Measurements from ENCODE around the gene ETFB.
A peak's percentile ranks its signal among the peaks of the same experiment; 100 is the strongest.

Gene ETFB

DNA sequence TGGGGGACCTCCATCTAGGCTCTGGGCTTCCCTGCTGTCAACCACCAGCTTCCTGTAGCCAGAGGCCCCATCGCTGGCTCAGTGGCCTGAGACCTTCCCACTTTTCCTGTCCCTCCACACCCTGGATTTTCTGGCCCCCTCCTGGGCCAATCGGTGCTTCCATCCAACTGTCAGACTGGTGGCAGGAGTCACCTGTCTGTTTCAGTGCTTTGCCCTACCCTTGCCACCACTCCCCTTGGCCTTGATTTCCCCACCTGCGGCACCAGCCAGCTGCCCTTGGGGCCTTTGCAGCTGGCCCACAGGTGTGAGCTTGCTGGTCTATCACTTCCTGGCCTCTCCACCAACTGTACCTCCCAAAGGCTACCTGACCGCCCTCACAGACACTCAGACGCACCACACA is 36.8 kb downstream of the ETFB start:
- DNase-seq (ENCODE audit: extremely low read depth in 1 of 2, low read depth in 1 of 2): no peak

- peak in 1 of 2 donors; percentile 45 for DNase-seq (ENCODE audit: extremely low read depth in 1 of 2, low read depth in 1 of 2)
These were observed 38.9 kb downstream of the ETFB start for GRCh38 chr19:51327066-51328001.

DNA sequence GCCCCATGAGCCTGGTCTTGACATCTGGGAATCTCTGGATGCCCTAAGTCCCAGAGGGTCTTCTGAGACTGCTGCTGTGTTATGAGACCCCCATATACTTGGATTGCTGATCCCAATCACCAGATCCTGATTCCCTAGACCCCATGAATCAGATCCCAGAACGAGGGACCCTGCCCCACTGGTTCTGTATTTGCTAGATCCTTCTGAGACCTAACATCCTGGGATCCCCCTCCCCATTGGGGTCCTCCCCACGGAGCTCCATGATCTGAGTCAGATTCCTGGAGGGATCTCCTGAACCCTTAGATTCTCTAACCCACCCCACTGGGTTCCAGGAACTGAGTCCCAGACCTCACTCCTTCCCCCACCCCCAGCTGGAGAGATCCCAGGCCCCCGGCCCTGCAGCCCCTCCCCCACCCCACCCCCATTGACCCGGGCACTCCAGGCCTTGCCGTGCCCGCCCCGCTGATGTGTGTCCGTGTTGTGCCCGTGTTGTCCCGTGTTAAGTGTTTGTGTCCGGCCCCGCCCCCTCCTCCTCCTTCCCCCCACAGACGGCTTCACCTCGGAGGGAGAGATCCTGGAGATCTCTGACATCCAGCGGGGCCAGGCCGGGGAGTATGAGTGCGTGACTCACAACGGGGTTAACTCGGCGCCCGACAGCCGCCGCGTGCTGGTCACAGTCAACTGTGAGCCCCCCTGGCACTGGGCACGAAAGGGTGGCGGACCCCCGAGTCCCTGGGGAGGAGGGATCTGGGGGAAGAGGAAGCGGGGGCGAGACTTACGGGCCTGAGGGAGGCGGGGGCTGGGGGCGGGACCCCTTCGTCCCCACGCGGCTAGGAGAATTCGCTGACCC is 39.7 kb downstream of the ETFB start:
- no peak for DNase-seq (ENCODE audit: extremely low read depth in 1 of 2, low read depth in 1 of 2)

DNA sequence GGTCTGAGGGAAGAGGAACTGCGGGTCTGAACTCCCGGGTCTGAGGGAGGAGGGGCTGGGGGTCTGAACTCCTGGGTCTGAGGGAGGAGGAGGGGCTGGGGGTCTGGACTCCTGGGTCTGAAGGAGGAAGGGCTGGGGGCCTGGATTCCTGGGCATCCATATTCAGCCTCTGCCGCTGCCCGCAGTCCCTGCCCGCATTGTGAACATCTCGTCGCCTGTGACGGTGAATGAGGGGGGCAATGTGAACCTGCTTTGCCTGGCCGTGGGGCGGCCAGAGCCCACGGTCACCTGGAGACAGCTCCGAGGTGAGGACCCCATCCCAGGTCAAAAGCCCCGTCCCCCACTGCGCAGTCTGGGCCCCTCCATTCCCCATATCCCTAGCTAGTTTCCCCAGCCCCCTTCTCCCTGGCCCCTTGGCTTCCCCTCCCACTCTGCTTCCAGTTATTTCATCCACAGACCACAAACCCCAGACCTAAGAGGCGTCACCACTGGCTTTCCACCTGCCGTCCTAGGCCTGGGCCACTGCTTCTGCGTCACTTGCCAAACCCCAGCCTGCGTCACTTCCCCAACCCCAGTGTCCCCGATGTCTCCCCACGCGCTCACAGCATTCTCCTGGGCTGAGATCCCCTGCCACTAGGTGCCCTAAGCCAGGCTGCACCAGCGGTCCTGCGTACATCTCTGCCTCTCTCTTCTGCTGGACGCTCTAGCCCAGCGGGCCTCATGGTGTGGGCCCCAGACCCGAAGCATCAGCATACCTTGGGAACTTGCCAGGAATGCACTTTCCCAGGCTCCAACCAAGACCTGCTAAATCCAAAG is 40.8 kb downstream of the ETFB start:
- peak in 1 of 2 donors; percentile 34 for DNase-seq (ENCODE audit: extremely low read depth in 1 of 2, low read depth in 1 of 2)

DNA sequence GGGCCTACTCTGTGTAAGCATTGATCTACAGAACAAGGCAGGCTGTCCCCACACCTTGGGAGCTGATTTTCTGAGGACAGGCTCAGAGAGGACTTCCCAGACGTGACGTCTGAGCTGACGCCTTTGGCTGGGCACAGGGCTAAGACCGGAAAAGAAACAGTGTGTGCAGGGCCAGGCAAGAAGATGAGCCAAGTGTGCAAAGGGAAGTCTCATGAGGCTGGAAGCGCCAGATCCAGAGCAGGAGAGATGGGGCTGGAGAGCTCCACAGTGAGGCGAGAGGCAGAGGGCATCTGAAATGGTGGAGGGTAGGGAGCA is 42.1 kb downstream of the ETFB start:
- no peak for DNase-seq (ENCODE audit: extremely low read depth in 1 of 2, low read depth in 1 of 2)

- DNase-seq (ENCODE audit: extremely low read depth in 1 of 2, low read depth in 1 of 2): no peak
These were observed 42.6 kb downstream of the ETFB start for GRCh38 chr19:51323481-51324166.

GRCh38 chr19:51321799-51322198 is 44.4 kb downstream of the ETFB start:
- DNase-seq (ENCODE audit: extremely low read depth in 1 of 2, low read depth in 1 of 2): no peak

- no peak for DNase-seq (ENCODE audit: extremely low read depth in 1 of 2, low read depth in 1 of 2)
These were observed 45.9 kb downstream of the ETFB start for GRCh38 chr19:51320280-51320657.

DNA sequence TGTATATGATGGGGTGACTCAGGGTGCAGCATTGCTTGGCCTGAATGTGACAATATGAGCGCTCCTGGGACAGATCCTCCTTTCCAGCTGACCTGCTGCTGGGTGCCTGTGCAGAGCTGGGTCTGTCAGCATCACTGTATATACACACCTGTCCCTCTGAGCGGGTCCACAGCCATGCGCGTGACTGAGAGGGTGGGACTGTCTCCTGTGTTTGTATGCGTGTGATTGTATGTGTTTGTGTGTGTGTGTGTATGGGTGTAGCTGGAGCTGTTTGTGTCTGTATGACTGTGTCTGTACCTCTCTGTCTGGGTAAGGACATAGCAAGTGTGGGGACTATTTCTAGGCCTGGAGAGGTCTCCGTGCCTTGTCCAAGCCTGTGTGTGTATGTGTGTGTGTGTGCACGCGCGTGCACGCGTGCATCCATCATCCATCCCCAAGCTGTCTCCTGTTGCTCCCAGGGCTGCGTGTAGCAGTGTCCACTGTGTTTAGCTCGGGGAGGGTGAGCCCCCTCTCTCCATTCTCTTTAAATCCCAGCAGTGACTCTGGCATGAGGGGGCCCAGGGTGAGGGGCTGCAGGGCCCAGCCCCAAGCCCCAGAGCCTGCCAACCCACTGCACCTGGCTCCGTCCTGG is 46.4 kb downstream of the ETFB start:
- no peak for DNase-seq (ENCODE audit: extremely low read depth in 1 of 2, low read depth in 1 of 2)

DNA sequence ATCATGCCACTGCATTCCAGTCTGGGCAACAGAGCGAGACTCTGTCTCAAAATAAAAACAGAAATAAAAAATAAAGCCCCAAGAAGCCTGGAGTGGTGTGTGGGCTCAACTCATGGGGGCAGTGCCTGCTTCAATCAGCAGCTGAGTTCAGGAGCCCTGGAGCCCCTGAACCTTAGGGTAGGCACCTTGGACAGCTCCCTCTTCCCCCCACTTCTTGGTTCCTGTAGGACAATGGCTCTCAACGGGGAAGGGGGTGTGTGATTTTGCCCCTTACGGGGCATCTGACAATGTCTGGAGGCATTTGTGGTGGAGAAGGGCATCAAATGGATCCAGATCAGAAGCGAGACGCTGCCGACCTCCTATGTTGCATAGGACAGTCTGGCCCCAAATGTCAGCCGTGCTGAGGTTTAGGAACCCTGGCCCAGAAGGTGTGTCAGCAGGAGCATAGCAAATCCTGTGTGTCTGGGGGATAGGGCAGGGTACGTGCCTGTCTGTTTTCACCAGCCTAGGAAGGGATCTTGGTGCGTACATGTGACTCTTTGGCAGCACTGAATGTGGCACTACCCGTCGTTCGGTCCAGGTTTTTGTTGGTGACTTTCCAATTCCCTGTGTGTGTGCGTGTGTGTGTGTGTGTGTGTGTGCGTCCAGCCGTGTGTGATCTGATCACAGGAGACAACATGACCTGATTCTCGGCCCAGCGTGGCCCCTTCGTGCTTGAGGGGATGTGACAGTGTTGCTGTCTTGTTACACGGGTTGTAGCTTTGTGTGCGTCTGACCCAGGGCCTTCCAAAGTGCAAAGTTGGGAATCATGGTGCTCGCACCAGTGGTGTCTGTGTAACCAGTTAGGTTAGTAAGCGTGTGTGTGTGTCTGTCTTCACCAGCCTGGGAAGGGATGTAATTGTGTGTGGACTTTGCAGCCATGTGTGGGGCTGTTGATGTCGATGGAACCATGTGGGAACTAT is 47.2 kb downstream of the ETFB start:
- DNase-seq (ENCODE audit: extremely low read depth in 1 of 2, low read depth in 1 of 2): no peak

- DNase-seq (ENCODE audit: extremely low read depth in 1 of 2, low read depth in 1 of 2): no peak
These were observed 48.2 kb downstream of the ETFB start for GRCh38 chr19:51317968-51318367.

- DNase-seq (ENCODE audit: extremely low read depth in 1 of 2, low read depth in 1 of 2): no peak
These were observed 48.8 kb downstream of the ETFB start for GRCh38 chr19:51317376-51317775.

GRCh38 chr19:51316688-51317087 is 49.5 kb downstream of the ETFB start:
- DNase-seq (ENCODE audit: extremely low read depth in 1 of 2, low read depth in 1 of 2): no peak

DNA sequence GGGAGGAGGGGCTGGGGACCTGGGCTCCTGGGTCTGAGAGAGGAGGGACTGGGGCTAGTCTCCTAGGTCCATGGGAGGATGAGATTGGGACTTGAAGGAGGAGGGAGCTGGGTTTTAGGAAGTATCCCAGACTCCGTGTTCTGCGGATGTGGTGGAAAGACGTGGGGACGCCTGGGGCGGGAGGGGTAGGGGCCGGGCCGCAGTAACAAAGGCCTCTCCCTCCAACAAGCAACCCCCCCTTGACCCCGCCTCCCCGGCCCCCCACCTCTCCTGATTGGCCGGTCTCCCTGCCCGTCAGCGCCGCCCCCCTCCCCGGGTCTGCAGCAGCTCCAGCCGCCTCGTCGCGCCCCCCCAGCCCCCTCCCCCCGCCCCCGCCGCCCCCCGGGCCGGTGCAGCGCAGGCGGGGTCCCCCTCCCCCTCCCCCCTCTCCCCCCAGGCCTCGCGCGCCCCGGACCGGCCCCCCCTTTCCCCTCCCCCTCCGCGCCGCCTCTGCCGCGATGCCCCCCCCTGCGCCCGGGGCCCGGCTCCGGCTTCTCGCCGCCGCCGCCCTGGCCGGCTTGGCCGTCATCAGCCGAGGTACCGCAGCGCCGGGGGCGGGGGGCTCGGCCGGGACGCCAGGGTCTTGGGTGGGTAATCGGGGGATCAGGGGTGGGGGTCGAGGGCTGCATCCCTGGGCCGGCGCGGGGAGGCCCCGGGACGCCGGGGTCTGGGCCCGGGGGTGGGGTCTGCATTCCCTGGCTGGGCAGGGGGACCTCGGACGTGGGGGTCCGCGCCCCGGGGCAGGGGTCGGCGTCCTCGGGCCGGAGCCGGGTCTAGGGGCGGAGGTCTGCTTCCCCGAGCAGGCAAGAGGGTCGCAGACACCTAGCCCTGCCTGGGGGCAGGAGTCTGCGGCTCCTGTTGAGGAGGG is 54.6 kb downstream of the ETFB start, which contains the start of gene IGLON5:
Gene IGLON5, plus strand, starts transcription at position 294 of the 907 bp plus-strand sequence. Its CDS starts 204 bp downstream, at position 498.
- DNase-seq (ENCODE audit: extremely low read depth in 1 of 2, low read depth in 1 of 2): no peak

DNA sequence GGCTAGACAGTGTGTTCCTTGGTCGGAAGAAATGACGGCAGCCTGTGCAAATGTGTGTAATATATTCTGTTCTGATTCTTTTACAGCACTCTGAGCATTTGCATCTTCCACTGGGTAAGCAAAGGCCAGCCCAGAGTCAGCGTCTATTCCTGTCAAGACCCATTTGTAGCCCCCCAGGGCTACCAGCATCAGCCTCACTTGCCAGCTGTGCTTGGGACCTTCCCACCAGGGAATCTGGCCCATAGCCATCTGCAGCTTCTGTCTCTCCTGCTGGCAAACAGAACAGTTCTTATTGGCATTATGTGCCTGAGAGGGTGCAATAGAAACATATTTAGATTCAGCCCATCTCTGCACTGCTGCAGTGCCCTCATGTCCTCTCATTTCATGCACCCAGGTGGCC is 60.7 kb downstream of the ETFB start:
- DNase-seq (ENCODE audit: extremely low read depth in 1 of 2, low read depth in 1 of 2): no peak

DNA sequence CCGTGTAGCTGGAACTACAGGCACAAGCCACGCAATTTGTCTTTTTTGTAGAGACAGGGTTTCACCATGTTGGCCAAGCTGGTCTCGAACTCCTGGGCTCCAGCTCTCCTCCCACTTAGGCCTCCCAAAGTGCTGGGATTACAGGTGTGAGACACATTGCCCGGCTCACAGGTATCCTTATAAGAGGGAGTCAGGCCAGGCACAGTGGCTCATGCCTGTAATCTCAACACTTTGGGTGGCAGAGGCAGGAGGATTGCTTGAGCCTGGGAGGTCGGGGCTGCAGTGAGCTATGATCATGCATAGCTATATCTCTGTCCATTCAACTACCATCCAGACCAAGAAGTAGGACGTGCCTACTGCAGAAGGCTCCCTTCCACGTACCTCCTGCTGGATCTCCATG is 64.9 kb downstream of the ETFB start:
- DNase-seq (ENCODE audit: extremely low read depth in 1 of 2, low read depth in 1 of 2): no peak

GRCh38 chr19:51297406-51297805 is 68.8 kb downstream of the ETFB start:
- DNase-seq (ENCODE audit: extremely low read depth in 1 of 2, low read depth in 1 of 2): no peak
